Measurements from ENCODE around the gene USP6NL.

USP6NL gene

DNA sequence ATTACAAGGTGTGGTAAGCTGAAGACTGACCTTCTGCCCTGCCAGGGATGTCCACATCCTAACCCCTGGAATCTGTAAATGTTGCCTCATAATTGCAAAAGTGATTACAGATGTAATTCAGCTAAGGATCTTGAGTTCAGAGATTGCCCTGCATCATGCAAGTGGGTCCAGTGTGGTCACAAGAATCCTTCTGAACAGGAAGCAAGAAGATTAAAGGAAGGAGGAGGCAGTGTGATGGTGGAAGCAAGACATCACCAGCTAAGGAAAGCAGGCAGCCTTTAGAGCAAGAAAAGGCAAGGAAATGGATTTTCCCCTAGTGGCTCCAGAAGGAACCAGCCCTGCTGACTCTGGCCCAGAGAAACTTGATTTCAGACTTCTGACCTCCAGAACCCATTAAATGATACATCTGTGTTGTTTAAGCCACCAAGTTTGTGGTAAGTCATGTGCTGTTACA, 78.1 kb downstream of the USP6NL start:
- no peaks in the 10 kb centered on the region for H3K27me3 ChIP-seq (ENCODE audit: insufficient read depth, poor library complexity, severe bottlenecking)
- H3K27ac ChIP-seq (replicated peaks) = no peak overlapping the region
- TF ChIP-seq, protein P1, sequence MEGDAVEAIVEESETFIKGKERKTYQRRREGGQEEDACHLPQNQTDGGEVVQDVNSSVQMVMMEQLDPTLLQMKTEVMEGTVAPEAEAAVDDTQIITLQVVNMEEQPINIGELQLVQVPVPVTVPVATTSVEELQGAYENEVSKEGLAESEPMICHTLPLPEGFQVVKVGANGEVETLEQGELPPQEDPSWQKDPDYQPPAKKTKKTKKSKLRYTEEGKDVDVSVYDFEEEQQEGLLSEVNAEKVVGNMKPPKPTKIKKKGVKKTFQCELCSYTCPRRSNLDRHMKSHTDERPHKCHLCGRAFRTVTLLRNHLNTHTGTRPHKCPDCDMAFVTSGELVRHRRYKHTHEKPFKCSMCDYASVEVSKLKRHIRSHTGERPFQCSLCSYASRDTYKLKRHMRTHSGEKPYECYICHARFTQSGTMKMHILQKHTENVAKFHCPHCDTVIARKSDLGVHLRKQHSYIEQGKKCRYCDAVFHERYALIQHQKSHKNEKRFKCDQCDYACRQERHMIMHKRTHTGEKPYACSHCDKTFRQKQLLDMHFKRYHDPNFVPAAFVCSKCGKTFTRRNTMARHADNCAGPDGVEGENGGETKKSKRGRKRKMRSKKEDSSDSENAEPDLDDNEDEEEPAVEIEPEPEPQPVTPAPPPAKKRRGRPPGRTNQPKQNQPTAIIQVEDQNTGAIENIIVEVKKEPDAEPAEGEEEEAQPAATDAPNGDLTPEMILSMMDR (IDR thresholded peaks at IDR 0.05; ENCODE audit: insufficient read depth, low read length) = no peak
- TF ChIP-seq POLR2AphosphoS5 (IDR thresholded peaks at IDR 0.05; ENCODE audit: low read depth) (no peak), SPI1 (IDR thresholded peaks at IDR 0.05; ENCODE audit: borderline replicate concordance, low read depth) (no peak), GABPA (IDR thresholded peaks at IDR 0.05; ENCODE audit: low read depth) (no peak)
- TF ChIP-seq, protein P2, sequence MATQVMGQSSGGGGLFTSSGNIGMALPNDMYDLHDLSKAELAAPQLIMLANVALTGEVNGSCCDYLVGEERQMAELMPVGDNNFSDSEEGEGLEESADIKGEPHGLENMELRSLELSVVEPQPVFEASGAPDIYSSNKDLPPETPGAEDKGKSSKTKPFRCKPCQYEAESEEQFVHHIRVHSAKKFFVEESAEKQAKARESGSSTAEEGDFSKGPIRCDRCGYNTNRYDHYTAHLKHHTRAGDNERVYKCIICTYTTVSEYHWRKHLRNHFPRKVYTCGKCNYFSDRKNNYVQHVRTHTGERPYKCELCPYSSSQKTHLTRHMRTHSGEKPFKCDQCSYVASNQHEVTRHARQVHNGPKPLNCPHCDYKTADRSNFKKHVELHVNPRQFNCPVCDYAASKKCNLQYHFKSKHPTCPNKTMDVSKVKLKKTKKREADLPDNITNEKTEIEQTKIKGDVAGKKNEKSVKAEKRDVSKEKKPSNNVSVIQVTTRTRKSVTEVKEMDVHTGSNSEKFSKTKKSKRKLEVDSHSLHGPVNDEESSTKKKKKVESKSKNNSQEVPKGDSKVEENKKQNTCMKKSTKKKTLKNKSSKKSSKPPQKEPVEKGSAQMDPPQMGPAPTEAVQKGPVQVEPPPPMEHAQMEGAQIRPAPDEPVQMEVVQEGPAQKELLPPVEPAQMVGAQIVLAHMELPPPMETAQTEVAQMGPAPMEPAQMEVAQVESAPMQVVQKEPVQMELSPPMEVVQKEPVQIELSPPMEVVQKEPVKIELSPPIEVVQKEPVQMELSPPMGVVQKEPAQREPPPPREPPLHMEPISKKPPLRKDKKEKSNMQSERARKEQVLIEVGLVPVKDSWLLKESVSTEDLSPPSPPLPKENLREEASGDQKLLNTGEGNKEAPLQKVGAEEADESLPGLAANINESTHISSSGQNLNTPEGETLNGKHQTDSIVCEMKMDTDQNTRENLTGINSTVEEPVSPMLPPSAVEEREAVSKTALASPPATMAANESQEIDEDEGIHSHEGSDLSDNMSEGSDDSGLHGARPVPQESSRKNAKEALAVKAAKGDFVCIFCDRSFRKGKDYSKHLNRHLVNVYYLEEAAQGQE (IDR thresholded peaks at IDR 0.05; ENCODE audit: insufficient replicate concordance, low read depth) = no peak
- no peak overlapping the region for H3K4me3 ChIP-seq (replicated peaks; ENCODE audit: insufficient read depth, low read length)
- no peak for DNase-seq (ENCODE audit: low read depth in 1 of 2, low spot score in 1 of 2)

DNA sequence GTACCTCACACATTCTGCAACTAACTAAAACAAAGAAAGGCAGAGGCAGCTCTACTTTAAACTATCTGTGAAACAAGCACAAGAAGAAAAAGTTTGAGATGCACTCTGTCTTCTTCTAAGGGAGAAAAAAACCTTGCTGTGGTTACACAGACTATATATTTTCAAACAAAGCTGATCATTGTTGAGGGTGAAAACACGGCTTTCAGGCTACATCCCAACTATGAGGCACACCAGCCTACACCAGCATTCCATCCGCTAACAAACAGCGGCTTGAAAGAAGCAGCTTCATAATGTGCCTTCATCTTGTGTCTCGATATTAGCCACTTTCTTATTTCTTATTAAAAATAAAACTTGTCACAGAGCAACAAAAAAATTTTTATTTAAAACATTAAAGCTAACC, 79.1 kb downstream of the USP6NL start:
- TF ChIP-seq, protein P2 (IDR thresholded peaks at IDR 0.05; ENCODE audit: insufficient replicate concordance, low read depth) = no peak
- no peak for TF ChIP-seq SPI1 (IDR thresholded peaks at IDR 0.05; ENCODE audit: borderline replicate concordance, low read depth)
- TF ChIP-seq, protein P1 (IDR thresholded peaks at IDR 0.05; ENCODE audit: insufficient read depth, low read length) = no peak
- no peak for TF ChIP-seq POLR2AphosphoS5 (IDR thresholded peaks at IDR 0.05; ENCODE audit: low read depth)
- TF ChIP-seq GABPA (IDR thresholded peaks at IDR 0.05; ENCODE audit: low read depth) = no peak
- Histone ChIP-seq H3K27ac (replicated peaks) (no peak overlapping the region), H3K27me3 (ENCODE audit: insufficient read depth, poor library complexity, severe bottlenecking) (no peaks in the 10 kb centered on the region), H3K4me3 (replicated peaks; ENCODE audit: insufficient read depth, low read length) (no peak overlapping the region)
- no peak for DNase-seq (ENCODE audit: low read depth in 1 of 2, low spot score in 1 of 2)

DNA sequence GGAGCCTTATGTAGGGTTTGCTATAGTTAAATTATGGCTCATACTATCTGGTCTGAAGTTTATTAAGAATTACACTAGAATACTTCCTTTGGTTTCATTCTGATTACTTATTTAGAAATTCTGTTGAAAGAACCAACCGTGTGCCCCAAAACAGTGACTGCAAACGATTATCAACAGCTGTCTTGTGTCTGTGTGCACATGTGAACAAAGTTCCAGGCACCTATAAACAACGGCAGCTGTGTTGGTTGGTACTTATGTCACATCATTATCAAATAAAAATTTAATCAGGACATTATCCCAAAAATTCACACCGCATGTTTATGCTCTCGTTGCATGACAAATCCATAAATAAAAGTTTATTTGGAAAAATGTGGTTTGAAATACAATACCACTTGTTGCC, 80.6 kb downstream of the USP6NL start:
- H3K27ac ChIP-seq (replicated peaks) = no peak overlapping the region
- TF ChIP-seq SPI1 (IDR thresholded peaks at IDR 0.05; ENCODE audit: borderline replicate concordance, low read depth) (no peak), POLR2AphosphoS5 (IDR thresholded peaks at IDR 0.05; ENCODE audit: low read depth) (no peak)
- DNase-seq (ENCODE audit: low read depth in 1 of 2, low spot score in 1 of 2) = no peak
- H3K4me3 ChIP-seq (replicated peaks; ENCODE audit: insufficient read depth, low read length) = no peak overlapping the region
- no peaks in the 10 kb centered on the region for H3K27me3 ChIP-seq (ENCODE audit: insufficient read depth, poor library complexity, severe bottlenecking)

DNA sequence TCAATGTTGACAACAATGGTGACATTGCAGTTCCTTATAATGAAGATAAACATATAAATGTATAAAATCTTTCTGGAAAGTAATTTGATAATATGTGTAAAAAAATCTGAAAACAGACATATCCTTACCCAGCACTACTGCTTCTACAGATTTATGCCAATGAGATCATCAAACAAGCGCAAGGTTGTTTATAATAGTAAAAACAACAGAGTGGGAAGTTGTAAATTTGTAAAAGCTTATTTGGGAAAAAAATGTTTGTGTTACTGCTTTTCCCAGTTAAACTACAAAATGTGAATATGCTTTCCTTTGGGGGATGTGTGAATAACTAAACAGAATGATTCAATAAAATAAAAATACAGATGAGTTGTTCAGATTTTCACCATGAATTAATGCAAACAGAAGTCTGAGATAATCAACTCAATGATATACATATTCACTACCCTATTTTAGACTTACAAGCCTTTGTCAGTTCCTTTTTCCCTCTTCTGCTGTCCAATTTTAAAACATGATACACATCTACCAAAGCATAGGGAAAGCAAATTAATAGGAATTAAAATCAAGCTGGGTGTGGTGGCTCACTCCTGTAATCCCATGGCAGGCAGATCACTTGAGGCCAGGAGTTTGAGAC, 82.1 kb downstream of the USP6NL start:
- H3K27ac ChIP-seq (replicated peaks) = no peak overlapping the region
- TF ChIP-seq POLR2AphosphoS5 (IDR thresholded peaks at IDR 0.05; ENCODE audit: low read depth) = no peak
- no peak for TF ChIP-seq SPI1 (IDR thresholded peaks at IDR 0.05; ENCODE audit: borderline replicate concordance, low read depth)
- no peak for TF ChIP-seq GABPA (IDR thresholded peaks at IDR 0.05; ENCODE audit: low read depth)
- TF ChIP-seq, protein P2 (IDR thresholded peaks at IDR 0.05; ENCODE audit: insufficient replicate concordance, low read depth) = no peak
- TF ChIP-seq, protein P1 (IDR thresholded peaks at IDR 0.05; ENCODE audit: insufficient read depth, low read length) = no peak
- DNase-seq (ENCODE audit: low read depth in 1 of 2, low spot score in 1 of 2) = no peak
- no peaks in the 10 kb centered on the region for H3K27me3 ChIP-seq (ENCODE audit: insufficient read depth, poor library complexity, severe bottlenecking)
- no peak overlapping the region for H3K4me3 ChIP-seq (replicated peaks; ENCODE audit: insufficient read depth, low read length)

Data from HL-60 (cell line).